SU-DHL-6 (cell line): ENCODE measurements around the gene GLIPR2.

Source experiments
- H2AFZ ChIP-seq: fragments of 200-600 bp; sonication (generic); 2 replicates; pipeline ENCODE4 v1.6.1; 2014; ENCODE audit warnings: low read depth, mild to moderate bottlenecking, moderate library complexity, mixed read lengths, antibody characterized with exemption, low read length; ENCODE audit not compliant: severe bottlenecking
- H3F3A ChIP-seq: fragments of 200-600 bp; shearing (Covaris generic); 2 replicates; pipeline ENCODE4 v1.6.0; 2016; ENCODE audit warnings: antibody characterized with exemption, mild to moderate bottlenecking; ENCODE audit not compliant: insufficient read depth
- H3K27ac ChIP-seq: fragments of 200-600 bp; sonication (generic); 2 replicates; pipeline ENCODE4 v1.5.1; 2016; ENCODE audit warnings: low read depth, mild to moderate bottlenecking, low read length, moderate library complexity, mixed read lengths
- H3K27me3 ChIP-seq: fragments of 200-600 bp; sonication (generic), shearing (Covaris generic); 2 replicates; pipeline ENCODE4 v1.6.0; 2014; ENCODE audit warnings: mild to moderate bottlenecking, low read length
- H3K36me3 ChIP-seq: fragments of 200-600 bp; sonication (generic); 2 replicates; pipeline ENCODE4 v1.6.1; 2014; ENCODE audit warnings: mild to moderate bottlenecking, low read length, mixed read lengths
- H3K4me2 ChIP-seq: fragments of 300-600, 200-600 bp; shearing (Covaris generic), sonication (generic); 2 replicates; pipeline ENCODE4 v1.6.0; 2014; ENCODE audit warnings: low read length, low read depth, mild to moderate bottlenecking; ENCODE audit not compliant: poor library complexity, severe bottlenecking
- H3K4me3 ChIP-seq: fragments of 200-600 bp; sonication (generic); 2 replicates; pipeline ENCODE4 v1.5.1; 2014; ENCODE audit warnings: antibody characterized with exemption, low read length, mild to moderate bottlenecking, mixed read lengths; ENCODE audit not compliant: insufficient read depth, poor library complexity, severe bottlenecking
- H3K79me2 ChIP-seq: fragments of 200-600 bp; sonication (generic); 2 replicates; pipeline ENCODE4 v1.6.1; 2014; ENCODE audit warnings: mild to moderate bottlenecking, low read length, moderate library complexity; ENCODE audit not compliant: insufficient read depth
- H3K9ac ChIP-seq: fragments of 200-600 bp; sonication (generic); 2 replicates; pipeline ENCODE4 v1.7.0; 2014; ENCODE audit warnings: mild to moderate bottlenecking, low read length
- H3K9me2 ChIP-seq: fragments of 200-600 bp; sonication (generic); replicated peaks from 2 replicates; pipeline ENCODE4 v1.6.1; 2014; ENCODE audit warnings: low read length; ENCODE audit not compliant: insufficient read depth
- H3K9me3 ChIP-seq: fragments of 200-600 bp; sonication (generic); 2 replicates; pipeline ENCODE4 v1.6.1; 2014; ENCODE audit warnings: low read length, mixed read lengths; ENCODE audit not compliant: insufficient read depth
- H4K20me1 ChIP-seq: fragments of 200-600 bp; sonication (generic); 2 replicates; pipeline ENCODE4 v1.6.1; 2014; ENCODE audit warnings: low read depth, mild to moderate bottlenecking, antibody characterized with exemption, low read length, moderate library complexity, mixed read lengths
- CTCF ChIP-seq: fragments of 200-600 bp; sonication (generic); IDR thresholded peaks from one replicate; pipeline ENCODE4 v1.5.1; 2017; ENCODE audit warnings: antibody characterized with exemption, mild to moderate bottlenecking, low read length, moderate library complexity; ENCODE audit not compliant: insufficient read depth, poor library complexity, severe bottlenecking
- EZH2phosphoT487 ChIP-seq: fragments of 200-600 bp; sonication (generic), shearing (Covaris generic); conservative IDR thresholded peaks from 2 replicates; pipeline ENCODE4 v1.6.1; 2018; ENCODE audit warnings: mild to moderate bottlenecking, antibody characterized with exemption, low read length, moderate library complexity, mixed read lengths

The GLIPR2 gene

GRCh38 chr9:36162211-36162738 lies 25.7 kb downstream of the GLIPR2 start:
- H3F3A ChIP-seq: no peaks in the 10 kb centered on the region
- no peaks in the 10 kb centered on the region for H4K20me1 ChIP-seq
- H3K9me2 ChIP-seq: no peaks in the 10 kb centered on the region
- H3K27ac ChIP-seq: no peak overlapping the region
- no peaks in the 10 kb centered on the region for H3K79me2 ChIP-seq
- H2AFZ ChIP-seq: no peak overlapping the region
- no peak overlapping the region for H3K4me2 ChIP-seq
- H3K9me3 ChIP-seq: no peaks in the 10 kb centered on the region
- TF ChIP-seq CTCF (no peak), EZH2phosphoT487 (no peak)
- H3K36me3 ChIP-seq: no peaks in the 10 kb centered on the region
- no peaks in the 10 kb centered on the region for H3K27me3 ChIP-seq
- H3K9ac ChIP-seq: no peak overlapping the region
- no peak overlapping the region for H3K4me3 ChIP-seq

- H3K9ac ChIP-seq: no peak overlapping the region
- H3K4me3 ChIP-seq: no peak overlapping the region
- H3K4me2 ChIP-seq: no peak overlapping the region
- no peaks in the 10 kb centered on the region for H3K36me3 ChIP-seq
- no peaks in the 10 kb centered on the region for H3K9me3 ChIP-seq
- no peak overlapping the region for H2AFZ ChIP-seq
- no peaks in the 10 kb centered on the region for H3K79me2 ChIP-seq
- no peaks in the 10 kb centered on the region for H3K27me3 ChIP-seq
- H3F3A ChIP-seq: no peaks in the 10 kb centered on the region
- H3K27ac ChIP-seq: no peak overlapping the region
- H4K20me1 ChIP-seq: no peaks in the 10 kb centered on the region
- TF ChIP-seq CTCF: no peak
- no peak for TF ChIP-seq EZH2phosphoT487
- no peaks in the 10 kb centered on the region for H3K9me2 ChIP-seq
These were observed 26.7 kb downstream of the GLIPR2 start for GRCh38 chr9:36163049-36163785.

- no peaks in the 10 kb centered on the region for H3K9me3 ChIP-seq
- H3K4me2 ChIP-seq: no peak overlapping the region
- H3K9ac ChIP-seq: no peak overlapping the region
- H4K20me1 ChIP-seq: no peaks in the 10 kb centered on the region
- H3K4me3 ChIP-seq: no peak overlapping the region
- no peaks in the 10 kb centered on the region for H3K79me2 ChIP-seq
- H3K36me3 ChIP-seq: no peaks in the 10 kb centered on the region
- H3F3A ChIP-seq: no peaks in the 10 kb centered on the region
- TF ChIP-seq EZH2phosphoT487: no peak
- TF ChIP-seq CTCF: no peak
- no peak overlapping the region for H2AFZ ChIP-seq
- H3K27ac ChIP-seq: no peak overlapping the region
- H3K9me2 ChIP-seq: no peaks in the 10 kb centered on the region
- no peaks in the 10 kb centered on the region for H3K27me3 ChIP-seq
These were observed 27.2 kb downstream of the GLIPR2 start for GRCh38 chr9:36163786-36164170.
